OCI-LY7 (cell line): Measurements from ENCODE around the gene LHX6.

Experiments used
- CTCF ChIP-seq: fragments of 200-600 bp; sonication (generic); conservative IDR thresholded peaks from 2 replicates; pipeline ENCODE4 v1.5.1; 2014; ENCODE audit warnings: mild to moderate bottlenecking, antibody characterized with exemption, low read length, moderate library complexity, mixed read lengths
- EZH2phosphoT487 ChIP-seq: fragments of 200-600 bp; sonication (generic); IDR thresholded peaks from 2 replicates; pipeline ENCODE4 v1.6.1; 2018; ENCODE audit warnings: low read depth, borderline replicate concordance, mild to moderate bottlenecking, mixed run types, antibody characterized with exemption, low read length, moderate library complexity, mixed read lengths

- no peak for TF ChIP-seq CTCF
- TF ChIP-seq EZH2phosphoT487: no peak
These were observed 68.9 kb downstream of the LHX6 start for GRCh38 chr9:122159925-122160246.
